Keratinocyte (primary cell): ENCODE results near the gene PRDX1. TPM values are rescaled to one million over a fixed set of nuclear protein-coding genes. Genes with fewer than 3 reads are reported as not detected.

ENCODE experiments used
- DNase-seq: peaks from one replicate; pipeline ENCODE4 v3.0.0-alpha.2; 2011; ENCODE audit warnings: low read depth, missing footprints, low spot score
- FAIRE-seq: peaks from 2 replicates; lab custom pipeline; 2011; peaks lifted over from hg19 to GRCh38; lab: Jason Lieb, UNC
- H2AFZ ChIP-seq: 2 replicates; pipeline ENCODE4 v1.6.0; 2012; ENCODE audit warnings: low read length, control low read depth, inconsistent platforms; ENCODE audit not compliant: control insufficient read depth
- H3K27ac ChIP-seq: 2 replicates; pipeline ENCODE4 v1.5.1; 2011; ENCODE audit warnings: low read length; ENCODE audit not compliant: control insufficient read depth, insufficient read depth
- H3K27me3 ChIP-seq: 3 replicates; pipeline ENCODE4 v1.6.0; 2011; ENCODE audit warnings: low read length; ENCODE audit not compliant: control insufficient read depth, insufficient read depth; ENCODE audit errors: extremely low read depth
- H3K36me3 ChIP-seq, 2 experiments: 2 replicates in 1 of 2; 3 replicates in 1 of 2; pipeline ENCODE4 v1.5.1; 2011; ENCODE audit warnings: low read length in 2 of 2, mild to moderate bottlenecking in 1 of 2; ENCODE audit not compliant: control insufficient read depth in 2 of 2, insufficient read depth in 2 of 2; ENCODE audit errors: extremely low read depth in 1 of 2
- H3K4me1 ChIP-seq: 3 replicates; pipeline ENCODE4 v1.5.1; 2011; ENCODE audit warnings: low read length; ENCODE audit not compliant: control insufficient read depth, insufficient read depth; ENCODE audit errors: extremely low read depth
- H3K4me2 ChIP-seq: 3 replicates; pipeline ENCODE4 v1.6.0; 2011; ENCODE audit warnings: low read depth, low read length; ENCODE audit not compliant: control insufficient read depth, insufficient read depth; ENCODE audit errors: extremely low read depth
- H3K4me3 ChIP-seq, 3 experiments: fragments of 200-600 bp in 1 of 3; sonication (generic) in 1 of 3; 2 replicates in 2 of 3; 3 replicates in 1 of 3; pipeline ENCODE4 v1.5.1; 2011 to 2016; ENCODE audit warnings: low read length in 3 of 3, mild to moderate bottlenecking in 3 of 3, control low read depth in 2 of 3, inconsistent platforms in 1 of 3, low read depth in 1 of 3, mixed read lengths in 1 of 3, mixed run types in 1 of 3, moderate library complexity in 1 of 3; ENCODE audit not compliant: control insufficient read depth in 2 of 3, insufficient read depth in 2 of 3; ENCODE audit errors: extremely low read depth in 1 of 3
- H3K79me2 ChIP-seq: 2 replicates; pipeline ENCODE4 v1.6.0; 2012; ENCODE audit warnings: low read length; ENCODE audit not compliant: control insufficient read depth, insufficient read depth
- H3K9ac ChIP-seq: 3 replicates; pipeline ENCODE4 v1.6.0; 2011; ENCODE audit warnings: low read length; ENCODE audit not compliant: control insufficient read depth, insufficient read depth; ENCODE audit errors: extremely low read depth
- H3K9me1 ChIP-seq: 3 replicates; pipeline ENCODE4 v1.6.0; 2011; ENCODE audit warnings: low read length; ENCODE audit not compliant: control insufficient read depth, insufficient read depth; ENCODE audit errors: extremely low read depth
- H3K9me3 ChIP-seq: 2 replicates; pipeline ENCODE4 v1.5.1; 2012; ENCODE audit warnings: low read depth, low read length; ENCODE audit not compliant: control insufficient read depth
- H4K20me1 ChIP-seq: 3 replicates; pipeline ENCODE4 v1.6.0; 2011; ENCODE audit warnings: low read length; ENCODE audit not compliant: control insufficient read depth, insufficient read depth; ENCODE audit errors: extremely low read depth
- EZH2 ChIP-seq: IDR thresholded peaks from one replicate; pipeline ENCODE4 v1.6.1; 2012; ENCODE audit warnings: inconsistent platforms, mild to moderate bottlenecking, low read length, moderate library complexity
- dilution Hi-C: fragments of 300-500 bp; cut with MboI; formaldehyde crosslinking; loops from one replicate; pipeline ENCODE4 v1.7.0; 2020; ENCODE audit warnings: low sequenced_read_pairs; ENCODE audit not compliant: extremely low pct_ligation_motif_present
- polyA plus RNA-seq, 5 experiments: library from polyadenylated mRNA; depleted of rRNA in 3 of 5; stranded (reverse) in 3 of 5; stranded (forward) in 1 of 5; unstranded in 1 of 5; fragments of >200 nt; gene quantifications; 1 replicate in 1 of 5; 2 replicates in 3 of 5; 3 replicates in 1 of 5; pipeline versions ENCODE4 v1.2.1 to v1.2.3, GENCODE V29; 2011 to 2012; ENCODE audit warnings: missing spikeins in 2 of 5, low read depth in 1 of 5, low replicate concordance in 1 of 5
- TF ChIP-seq, protein P1 (sequence below), 3 experiments: IDR thresholded peaks in 1 of 3; conservative IDR thresholded peaks in 1 of 3; optimal IDR thresholded peaks in 1 of 3; 2 replicates in 2 of 3; 3 replicates in 1 of 3; pipeline versions ENCODE3 to v1.5.1; 2011; ENCODE audit warnings: low read length in 3 of 3, mild to moderate bottlenecking in 3 of 3, moderate library complexity in 2 of 3, control low read depth in 1 of 3, inconsistent platforms in 1 of 3; ENCODE audit not compliant: insufficient read depth in 2 of 3; ENCODE audit errors: extremely low read depth in 1 of 3

PRDX1 gene
- polyA plus RNA-seq, 1 donor (not counting 4 experiments of a cell fraction or from before 2014, with no cell fraction given): 1,251 TPM

DNA sequence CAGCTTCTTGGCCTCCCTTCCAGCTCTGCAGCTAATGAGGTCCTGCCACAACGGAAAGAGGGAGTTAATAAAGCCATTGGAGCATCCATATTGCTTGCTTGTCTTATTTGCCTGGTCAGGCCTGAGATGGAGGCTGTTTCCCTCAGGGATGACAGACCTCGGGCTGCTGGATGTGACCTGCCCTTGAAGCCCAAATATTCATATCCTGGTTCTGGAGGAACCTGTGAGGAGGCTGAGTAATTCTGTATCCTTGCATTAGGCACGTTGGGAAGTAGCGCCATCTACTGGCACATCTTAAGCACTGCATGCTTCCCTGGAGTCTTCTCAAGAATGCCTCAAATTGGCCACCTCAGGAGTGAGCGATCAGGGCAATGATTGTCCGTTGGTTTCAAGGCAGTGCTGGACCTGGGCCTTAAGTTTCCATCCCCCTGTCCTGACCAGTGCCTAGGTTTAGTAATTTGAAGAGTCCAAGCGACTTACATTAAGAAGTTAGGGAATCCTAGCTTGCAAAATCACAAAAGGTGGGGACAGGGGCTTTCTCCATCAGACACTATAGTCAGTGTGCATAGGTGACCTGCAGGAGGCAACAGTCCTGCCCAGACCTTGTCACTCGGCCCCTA lies 48.4 kb upstream of the PRDX1 start:
- no peak overlapping the region for H3K27ac ChIP-seq
- dilution Hi-C loops: no loop called here
- no peaks in the 10 kb centered on the region for H3K79me2 ChIP-seq
- peak; percentile 87 for FAIRE-seq
- no peaks in the 10 kb centered on the region for H3K9me3 ChIP-seq
- H4K20me1 ChIP-seq: no peaks in the 10 kb centered on the region
- no peak overlapping the region for H3K4me2 ChIP-seq
- H3K4me3 ChIP-seq: no peak overlapping the region
- peaks cover 24 to 39% of the 10 kb centered on the region in 2 experiments for H3K36me3 ChIP-seq
- DNase-seq: no peak
- TF ChIP-seq, protein P1, sequence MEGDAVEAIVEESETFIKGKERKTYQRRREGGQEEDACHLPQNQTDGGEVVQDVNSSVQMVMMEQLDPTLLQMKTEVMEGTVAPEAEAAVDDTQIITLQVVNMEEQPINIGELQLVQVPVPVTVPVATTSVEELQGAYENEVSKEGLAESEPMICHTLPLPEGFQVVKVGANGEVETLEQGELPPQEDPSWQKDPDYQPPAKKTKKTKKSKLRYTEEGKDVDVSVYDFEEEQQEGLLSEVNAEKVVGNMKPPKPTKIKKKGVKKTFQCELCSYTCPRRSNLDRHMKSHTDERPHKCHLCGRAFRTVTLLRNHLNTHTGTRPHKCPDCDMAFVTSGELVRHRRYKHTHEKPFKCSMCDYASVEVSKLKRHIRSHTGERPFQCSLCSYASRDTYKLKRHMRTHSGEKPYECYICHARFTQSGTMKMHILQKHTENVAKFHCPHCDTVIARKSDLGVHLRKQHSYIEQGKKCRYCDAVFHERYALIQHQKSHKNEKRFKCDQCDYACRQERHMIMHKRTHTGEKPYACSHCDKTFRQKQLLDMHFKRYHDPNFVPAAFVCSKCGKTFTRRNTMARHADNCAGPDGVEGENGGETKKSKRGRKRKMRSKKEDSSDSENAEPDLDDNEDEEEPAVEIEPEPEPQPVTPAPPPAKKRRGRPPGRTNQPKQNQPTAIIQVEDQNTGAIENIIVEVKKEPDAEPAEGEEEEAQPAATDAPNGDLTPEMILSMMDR (optimal IDR thresholded peaks at IDR 0.05 in 1 of 3, IDR thresholded peaks at IDR 0.05 in 1 of 3, conservative IDR thresholded peaks at IDR 0.05 in 1 of 3; ENCODE audit: extremely low read depth in 1 of 3, insufficient read depth in 2 of 3, low read length in 3 of 3): peak; percentile 97 to 100 (median 98)
- TF ChIP-seq EZH2: no peak
- H3K9ac ChIP-seq: no peak overlapping the region
- H3K9me1 ChIP-seq: no peaks in the 10 kb centered on the region
- no peaks in the 10 kb centered on the region for H3K4me1 ChIP-seq
- H2AFZ ChIP-seq: no peak overlapping the region
- no peaks in the 10 kb centered on the region for H3K27me3 ChIP-seq

DNA sequence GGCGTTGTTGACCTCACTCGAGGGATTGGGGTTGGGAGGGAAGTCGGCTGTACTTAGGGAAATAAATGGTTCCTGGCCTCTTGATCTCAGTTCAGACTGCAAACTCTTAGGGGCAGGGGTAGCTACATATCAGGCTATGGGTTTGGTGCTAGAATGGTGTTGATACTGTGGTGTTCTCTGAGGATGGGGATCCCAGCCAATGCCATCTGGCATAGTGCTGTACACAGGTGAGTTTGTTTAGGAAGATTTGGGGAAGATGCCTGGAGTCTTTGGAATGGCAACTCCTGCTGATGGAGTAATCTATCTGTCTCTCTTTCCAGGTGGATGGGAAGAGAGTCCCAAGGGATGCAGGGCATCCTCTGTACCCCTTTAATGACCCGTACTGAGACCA lies 47.9 kb upstream of the PRDX1 start:
- Histone ChIP-seq H3K9ac (no peak overlapping the region), H3K4me2 (no peak overlapping the region), H3K4me3 (no peak overlapping the region), H3K9me1 (no peaks in the 10 kb centered on the region), H2AFZ (no peak overlapping the region), H3K4me1 (no peaks in the 10 kb centered on the region), H3K36me3 (peaks cover 24 to 39% of the 10 kb centered on the region in 2 experiments), H3K9me3 (no peaks in the 10 kb centered on the region), H3K79me2 (no peaks in the 10 kb centered on the region), H3K27ac (no peak overlapping the region), H4K20me1 (no peaks in the 10 kb centered on the region), H3K27me3 (no peaks in the 10 kb centered on the region)
- TF ChIP-seq, protein P1 (optimal IDR thresholded peaks at IDR 0.05 in 1 of 3, IDR thresholded peaks at IDR 0.05 in 1 of 3, conservative IDR thresholded peaks at IDR 0.05 in 1 of 3; ENCODE audit: extremely low read depth in 1 of 3, insufficient read depth in 2 of 3, low read length in 3 of 3): no peak
- no peak for TF ChIP-seq EZH2
- DNase-seq (no peak), FAIRE-seq (no peak)
- dilution Hi-C loops: no loop called here
